HepG2 (cell line): ENCODE results near the gene METTL5. TPM values are rescaled to one million over a fixed set of nuclear protein-coding genes. Genes with fewer than 3 reads are reported as not detected.
"Not testable (repeated sequence)": the region's sequence is repeated elsewhere in the genome, so short reads cannot be mapped to it uniquely, and the experiment has no call there.

Experiments used
- ATAC-seq: fragments of 200-7000 bp; cut with Tn5 transposase; 3 replicates; pipeline ENCODE4 v1.9.1; 2020; ENCODE audit warnings: mild to moderate bottlenecking, moderate library complexity
- BruUV-seq: library from RNA; stranded (reverse); fragments of 400-500 nt; replicated peaks from 2 replicates; lab custom pipeline; 2021; lab: Mats Ljungman, UMichigan
- CTCF ChIA-PET: fragments of 300-600 bp; formaldehyde crosslinking; extraction: SDS; loops from one replicate; lab custom pipeline; 2021; ENCODE audit warnings: low total read pairs, inconsistent platforms, low intra/inter-chr PET ratio; lab: Yijun Ruan, JAX
- POLR2A ChIA-PET: fragments of 350-600 bp; sonication (Branson Sonifier 250); formaldehyde crosslinking; loops from one replicate; lab custom pipeline; 2020; ENCODE audit warnings: antibody characterized with exemption, inconsistent platforms; lab: Yijun Ruan, JAX
- DNase-seq: peaks from one replicate; pipeline ENCODE4 v3.0.0-alpha.2; 2015; ENCODE audit warnings: low spot score
- FAIRE-seq: peaks from 3 replicates; lab custom pipeline; 2011; peaks lifted over from hg19 to GRCh38; lab: Jason Lieb, UNC
- H2AFZ ChIP-seq: one replicate; pipeline ENCODE4 v1.6.1; 2011; ENCODE audit warnings: low read length, inconsistent platforms
- H3K27ac ChIP-seq: fragments of 300-600 bp; 3 replicates; pipeline ENCODE4 v1.8.0; 2011; ENCODE audit warnings: mixed run types, mild to moderate bottlenecking, mixed read lengths, low read length, inconsistent platforms; ENCODE audit not compliant: insufficient read depth; ENCODE audit errors: extremely low read length
- H3K27me3 ChIP-seq, 2 experiments: fragments of 200-600 bp in 1 of 2; 2 replicates in 1 of 2; 3 replicates in 1 of 2; pipeline versions ENCODE4 v1.6.0 to v1.8.0; 2011; ENCODE audit warnings: low read length in 2 of 2, mild to moderate bottlenecking in 2 of 2, moderate library complexity in 2 of 2, inconsistent platforms in 1 of 2; ENCODE audit not compliant: insufficient read depth in 2 of 2, control insufficient read depth in 1 of 2
- H3K36me3 ChIP-seq, 2 experiments: fragments of 200-600 bp in 1 of 2; replicated peaks in 1 of 2; 2 replicates in 1 of 2; 3 replicates in 1 of 2; pipeline versions ENCODE4 v1.5.1 to v1.8.0; 2011; ENCODE audit warnings: low read length in 2 of 2, inconsistent platforms in 1 of 2; ENCODE audit not compliant: insufficient read depth in 2 of 2, control insufficient read depth in 1 of 2
- H3K4me1 ChIP-seq: 2 replicates; pipeline ENCODE4 v1.5.1; 2012; ENCODE audit warnings: low read length, inconsistent platforms; ENCODE audit not compliant: insufficient read depth
- H3K4me2 ChIP-seq: 2 replicates; pipeline ENCODE4 v1.6.0; 2011; ENCODE audit warnings: low read depth, low read length, inconsistent platforms
- H3K4me3 ChIP-seq, 3 experiments: fragments of 200-600 bp in 1 of 3; sonication (generic), shearing (Covaris generic) in 1 of 3; replicated peaks in 1 of 3; 2 replicates each; pipeline ENCODE4 v1.5.1; 2011 to 2016; ENCODE audit warnings: low read length in 3 of 3, inconsistent platforms in 2 of 3, low read depth in 2 of 3, mild to moderate bottlenecking in 2 of 3, control low read depth in 1 of 3, mixed read lengths in 1 of 3; ENCODE audit not compliant: insufficient read depth in 1 of 3
- H3K79me2 ChIP-seq: one replicate; pipeline ENCODE4 v1.6.1; 2011; ENCODE audit warnings: low read length, inconsistent platforms; ENCODE audit not compliant: insufficient read depth
- H3K9ac ChIP-seq: 2 replicates; pipeline ENCODE4 v1.6.0; 2011; ENCODE audit warnings: mild to moderate bottlenecking, low read depth, low read length, inconsistent platforms; ENCODE audit not compliant: insufficient read depth
- H3K9me3 ChIP-seq: 2 replicates; pipeline ENCODE4 v1.5.1; 2012; ENCODE audit warnings: mild to moderate bottlenecking, low read length
- H4K20me1 ChIP-seq: 2 replicates; pipeline ENCODE4 v1.6.0; 2011; ENCODE audit warnings: inconsistent platforms, mild to moderate bottlenecking, low read length, moderate library complexity; ENCODE audit not compliant: insufficient read depth
- BCL6 ChIP-seq: IDR thresholded peaks from 2 replicates; pipeline ENCODE4 v1.6.1; 2016; ENCODE audit warnings: missing genetic modification reagents, missing compliant biosample characterization
- EP300 ChIP-seq, 3 experiments: sonication (generic) in 1 of 3; formaldehyde crosslinking in 1 of 3; IDR thresholded peaks; 2 replicates each; pipeline versions ENCODE4 v1.5.1 to v1.6.1; 2011 to 2020; ENCODE audit warnings: low read depth in 2 of 3, low read length in 2 of 3, borderline replicate concordance in 1 of 3, improper control_type of control experiment in 1 of 3, mild to moderate bottlenecking in 1 of 3, missing genetic modification reagents in 1 of 3, moderate library complexity in 1 of 3
- FOXM1 ChIP-seq: sonication (generic); formaldehyde crosslinking; IDR thresholded peaks from 2 replicates; pipeline ENCODE4 v1.5.0; 2020; ENCODE audit warnings: missing genetic modification reagents
- PLRG1 ChIP-seq: fragments of 450-650 bp; conservative IDR thresholded peaks from 2 replicates; pipeline ENCODE4 v1.6.1; 2016
- SNRNP70 ChIP-seq: fragments of 200-400 bp; formaldehyde crosslinking; IDR thresholded peaks from 2 replicates; pipeline ENCODE4 v1.6.1; 2017; ENCODE audit warnings: mild to moderate bottlenecking, low read depth, low read length, moderate library complexity
- TAF15 ChIP-seq: fragments of 200-400 bp; formaldehyde crosslinking; IDR thresholded peaks from one replicate; pipeline ENCODE4 v1.6.1; 2018; ENCODE audit warnings: mild to moderate bottlenecking, low read depth, low read length; ENCODE audit not compliant: poor library complexity, severe bottlenecking
- TEAD2 ChIP-seq: sonication (generic); formaldehyde crosslinking; IDR thresholded peaks from 2 replicates; pipeline ENCODE4 v1.9.0; 2021; ENCODE audit warnings: missing genetic modification reagents
- ZNF44 ChIP-seq: sonication (generic); formaldehyde crosslinking; IDR thresholded peaks from 2 replicates; pipeline ENCODE4 v1.5.1; 2020; ENCODE audit warnings: mild to moderate bottlenecking, missing genetic modification reagents
- ZNF460 ChIP-seq: sonication (generic); formaldehyde crosslinking; IDR thresholded peaks from 2 replicates; pipeline ENCODE4 v1.5.1; 2020; ENCODE audit warnings: missing genetic modification reagents, mild to moderate bottlenecking, borderline replicate concordance
- ZNF772 ChIP-seq: sonication (generic); formaldehyde crosslinking; IDR thresholded peaks from 2 replicates; pipeline ENCODE4 v1.5.0; 2020; ENCODE audit warnings: mild to moderate bottlenecking, missing genetic modification reagents
- ZNF788 ChIP-seq: sonication (generic); formaldehyde crosslinking; IDR thresholded peaks from 2 replicates; pipeline ENCODE4 v1.5.0; 2020; ENCODE audit warnings: mild to moderate bottlenecking, missing genetic modification reagents, borderline replicate concordance
- WGBS: methylation state at CpG from one replicate; pipeline ENCODE4 v1.1.6; 2017; ENCODE audit warnings: low lambda C conversion rate; 5-methylcytosine and 5-hydroxymethylcytosine counted together
- in situ Hi-C: cut with HindIII; loops from 2 replicates; pipeline ENCODE4 v1.10.0; 2017; ENCODE audit warnings: low pct_unique_long_range_greater_than_20kb; ENCODE audit not compliant: extremely low pct_ligation_motif_present
- intact Hi-C: fragments of 100-400 bp; cut with micrococcal nuclease; formaldehyde crosslinking; loops from one replicate; pipeline ENCODE4 v1.10.0; 2022; ENCODE audit not compliant: unreplicated experiment
- polyA plus RNA-seq, 8 experiments: library from polyadenylated mRNA; depleted of rRNA in 3 of 8; stranded (reverse) in 7 of 8; unstranded in 1 of 8; fragments of >200 nt; fragmentation: Illumina TruSeq in 4 of 8; extraction: Trizol in 4 of 8; gene quantifications; 2 replicates each; pipeline versions ENCODE4 v1.2.1 to v1.2.3, GENCODE V29; 2011 to 2016; ENCODE audit warnings: low read depth in 4 of 8, missing spikeins in 1 of 8, mixed read lengths in 1 of 8; ENCODE audit not compliant: insufficient read depth in 1 of 8
- total RNA-seq, 5 experiments: library from RNA; depleted of rRNA; stranded (reverse); fragments of >200 nt; fragmentation: Illumina TruSeq; extraction: Trizol; gene quantifications; 2 replicates each; pipeline ENCODE4 v1.2.3, GENCODE V29; 2016; ENCODE audit warnings: low read depth in 1 of 5
- TF ChIP-seq, protein P1 (sequence below): sonication (generic); formaldehyde crosslinking; IDR thresholded peaks from 2 replicates; pipeline ENCODE4 v1.5.0; 2020; ENCODE audit warnings: missing genetic modification reagents
- TF ChIP-seq, protein P2 (sequence below): sonication (generic); formaldehyde crosslinking; IDR thresholded peaks from 2 replicates; pipeline ENCODE4 v1.5.1; 2020; ENCODE audit warnings: mild to moderate bottlenecking, missing genetic modification reagents

METTL5 gene
- total and polyA plus RNA-seq, 2 of the 13 experiments (the other 11 are each of a cell fraction or from before 2014, with no cell fraction given) = 50.7 to 95.1 TPM

DNA sequence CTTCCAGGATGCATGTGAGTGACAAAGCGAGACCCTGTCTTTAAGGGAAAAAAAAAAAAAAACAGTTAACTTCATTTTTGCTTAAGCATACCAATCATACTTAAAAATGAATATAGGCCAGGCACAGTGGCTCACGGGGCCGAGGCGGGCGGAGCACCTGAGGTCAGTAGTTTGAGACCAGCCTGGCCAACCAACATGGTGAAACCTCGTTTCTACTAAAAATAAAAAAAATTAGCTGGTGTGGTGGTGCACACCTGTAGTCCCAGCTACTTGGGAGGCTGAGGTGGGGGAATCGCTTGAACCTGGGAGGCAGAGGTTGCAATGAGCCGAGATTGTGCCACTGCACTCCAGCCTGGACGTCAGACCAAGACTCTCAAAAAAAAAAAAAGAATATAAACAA is 46.7 kb upstream of the METTL5 start:
- intact Hi-C loops, H3K4me3 ChIP-seq, CTCF ChIA-PET, FAIRE-seq, ATAC-seq, H2AFZ ChIP-seq, H3K4me2 ChIP-seq, DNase-seq, H3K9ac ChIP-seq, H3K9me3 ChIP-seq, BruUV-seq, H3K36me3 ChIP-seq, POLR2A ChIA-PET, H3K4me1 ChIP-seq, in situ Hi-C loops, H3K27me3 ChIP-seq, H4K20me1 ChIP-seq, H3K27ac ChIP-seq: not testable (repeated sequence)
- peak; percentile 45; the same call in 1 of the 2 replicates for TF ChIP-seq ZNF460
- 99% methylated on average over 9 of the region's 9 CpGs for WGBS
- H3K79me2 ChIP-seq = peaks cover 27% of the 10 kb centered on the region

DNA sequence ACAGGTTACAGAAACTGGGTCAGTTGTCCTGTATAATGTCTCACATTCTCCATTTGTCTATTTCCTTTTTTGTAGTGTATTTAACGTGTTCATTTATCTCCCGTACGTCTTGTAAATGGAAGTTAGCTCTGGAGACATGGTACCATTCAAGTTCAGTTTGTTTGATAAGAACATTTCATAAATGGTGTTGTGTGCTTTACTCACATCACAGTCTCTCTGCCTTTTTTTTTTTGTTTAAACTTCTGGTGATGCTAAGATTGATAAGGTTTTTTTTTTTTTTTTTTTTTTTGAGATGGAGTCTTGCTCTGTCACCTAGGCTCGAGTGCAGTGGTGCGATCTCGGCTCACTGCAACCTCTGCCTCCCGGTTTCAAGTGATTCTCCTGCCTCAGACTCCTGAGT is 44.2 kb upstream of the METTL5 start:
- no peaks in the 10 kb centered on the region for H3K9me3 ChIP-seq
- no peak overlapping the region for H3K4me2 ChIP-seq
- in situ Hi-C loops = no loop called here
- no peak for FAIRE-seq
- WGBS = 98% methylated on average over 7 of the region's 7 CpGs
- no peak overlapping the region for H3K4me3 ChIP-seq
- peaks cover 37% of the 10 kb centered on the region for H3K79me2 ChIP-seq
- no peaks in the 10 kb centered on the region for H3K27me3 ChIP-seq
- no peaks in the 10 kb centered on the region for H3K36me3 ChIP-seq
- no peaks in the 10 kb centered on the region for H4K20me1 ChIP-seq
- no peak for DNase-seq
- no peaks in the 10 kb centered on the region for H3K4me1 ChIP-seq
- no TSS peak for BruUV-seq
- intact Hi-C loops = no loop called here
- H2AFZ ChIP-seq = no peak overlapping the region
- CTCF ChIA-PET = no interaction called here
- no peak for ATAC-seq
- H3K9ac ChIP-seq = no peak overlapping the region
- POLR2A ChIA-PET = no interaction called here
- no peak overlapping the region for H3K27ac ChIP-seq
- TF ChIP-seq ZNF788 (CRISPR knock-in tag) (no peak), ZNF772 (CRISPR knock-in tag) (no peak), TAF15 (no peak), SNRNP70 (no peak), FOXM1 (CRISPR knock-in tag) (no peak), ZNF44 (CRISPR knock-in tag) (no peak), EP300 (IDR thresholded peaks at IDR 0.05; ENCODE audit: low read depth in 2 of 2, low read length in 2 of 2) (no peak), EP300 (CRISPR knock-in tag; IDR thresholded peaks at IDR 0.05; ENCODE audit: borderline replicate concordance) (no peak), PLRG1 (no peak), BCL6 (CRISPR knock-in tag) (no peak), TEAD2 (no peak)
- TF ChIP-seq, protein P1, sequence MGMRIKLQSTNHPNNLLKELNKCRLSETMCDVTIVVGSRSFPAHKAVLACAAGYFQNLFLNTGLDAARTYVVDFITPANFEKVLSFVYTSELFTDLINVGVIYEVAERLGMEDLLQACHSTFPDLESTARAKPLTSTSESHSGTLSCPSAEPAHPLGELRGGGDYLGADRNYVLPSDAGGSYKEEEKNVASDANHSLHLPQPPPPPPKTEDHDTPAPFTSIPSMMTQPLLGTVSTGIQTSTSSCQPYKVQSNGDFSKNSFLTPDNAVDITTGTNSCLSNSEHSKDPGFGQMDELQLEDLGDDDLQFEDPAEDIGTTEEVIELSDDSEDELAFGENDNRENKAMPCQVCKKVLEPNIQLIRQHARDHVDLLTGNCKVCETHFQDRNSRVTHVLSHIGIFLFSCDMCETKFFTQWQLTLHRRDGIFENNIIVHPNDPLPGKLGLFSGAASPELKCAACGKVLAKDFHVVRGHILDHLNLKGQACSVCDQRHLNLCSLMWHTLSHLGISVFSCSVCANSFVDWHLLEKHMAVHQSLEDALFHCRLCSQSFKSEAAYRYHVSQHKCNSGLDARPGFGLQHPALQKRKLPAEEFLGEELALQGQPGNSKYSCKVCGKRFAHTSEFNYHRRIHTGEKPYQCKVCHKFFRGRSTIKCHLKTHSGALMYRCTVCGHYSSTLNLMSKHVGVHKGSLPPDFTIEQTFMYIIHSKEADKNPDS (CRISPR knock-in tag) = no peak
- TF ChIP-seq, protein P2, sequence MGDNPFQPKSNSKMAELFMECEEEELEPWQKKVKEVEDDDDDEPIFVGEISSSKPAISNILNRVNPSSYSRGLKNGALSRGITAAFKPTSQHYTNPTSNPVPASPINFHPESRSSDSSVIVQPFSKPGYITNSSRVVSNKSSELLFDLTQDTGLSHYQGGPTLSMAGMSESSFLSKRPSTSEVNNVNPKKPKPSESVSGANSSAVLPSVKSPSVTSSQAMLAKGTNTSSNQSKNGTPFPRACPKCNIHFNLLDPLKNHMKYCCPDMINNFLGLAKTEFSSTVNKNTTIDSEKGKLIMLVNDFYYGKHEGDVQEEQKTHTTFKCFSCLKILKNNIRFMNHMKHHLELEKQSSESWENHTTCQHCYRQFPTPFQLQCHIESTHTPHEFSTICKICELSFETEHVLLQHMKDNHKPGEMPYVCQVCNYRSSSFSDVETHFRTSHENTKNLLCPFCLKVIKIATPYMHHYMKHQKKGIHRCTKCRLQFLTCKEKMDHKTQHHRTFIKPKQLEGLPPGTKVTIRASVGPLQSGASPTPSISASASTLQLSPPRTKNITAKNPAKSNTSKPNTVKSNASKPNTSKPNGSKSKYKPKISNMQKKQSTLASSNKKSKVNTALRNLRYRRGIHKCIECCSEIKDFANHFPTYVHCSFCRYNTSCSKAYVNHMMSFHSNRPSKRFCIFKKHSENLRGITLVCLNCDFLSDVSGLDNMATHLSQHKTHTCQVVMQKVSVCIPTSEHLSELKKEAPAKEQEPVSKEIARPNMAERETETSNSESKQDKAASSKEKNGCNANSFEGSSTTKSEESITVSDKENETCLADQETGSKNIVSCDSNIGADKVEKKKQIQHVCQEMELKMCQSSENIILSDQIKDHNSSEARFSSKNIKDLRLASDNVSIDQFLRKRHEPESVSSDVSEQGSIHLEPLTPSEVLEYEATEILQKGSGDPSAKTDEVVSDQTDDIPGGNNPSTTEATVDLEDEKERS (CRISPR knock-in tag) = no peak
